Coronary artery (tissue), 2 donors: Measurements from ENCODE around the gene MYO1D.
"Not testable (repeated sequence)": the region's sequence is repeated elsewhere in the genome, so short reads cannot be mapped to it uniquely, and the experiment has no call there.

Experiments used
- DNase-seq: peaks from one replicate; pipeline ENCODE4 v3.0.0-alpha.2; 2017; ENCODE audit warnings: low spot score
- H3K27ac ChIP-seq, 2 donors: fragments of 200-600 bp; sonication (generic); one replicate each; pipeline ENCODE4 v1.5.1; 2016 to 2019
- H3K4me3 ChIP-seq: fragments of 200-600 bp; sonication (generic); 2 replicates; pipeline ENCODE4 v1.5.1; 2016; ENCODE audit warnings: mild to moderate bottlenecking, moderate library complexity
- TF ChIP-seq, protein P1 (sequence below): fragments of 200-600 bp; sonication (generic); IDR thresholded peaks from one replicate; pipeline ENCODE4 v1.5.1; 2019; ENCODE audit warnings: antibody characterized with exemption

Gene MYO1D

DNA sequence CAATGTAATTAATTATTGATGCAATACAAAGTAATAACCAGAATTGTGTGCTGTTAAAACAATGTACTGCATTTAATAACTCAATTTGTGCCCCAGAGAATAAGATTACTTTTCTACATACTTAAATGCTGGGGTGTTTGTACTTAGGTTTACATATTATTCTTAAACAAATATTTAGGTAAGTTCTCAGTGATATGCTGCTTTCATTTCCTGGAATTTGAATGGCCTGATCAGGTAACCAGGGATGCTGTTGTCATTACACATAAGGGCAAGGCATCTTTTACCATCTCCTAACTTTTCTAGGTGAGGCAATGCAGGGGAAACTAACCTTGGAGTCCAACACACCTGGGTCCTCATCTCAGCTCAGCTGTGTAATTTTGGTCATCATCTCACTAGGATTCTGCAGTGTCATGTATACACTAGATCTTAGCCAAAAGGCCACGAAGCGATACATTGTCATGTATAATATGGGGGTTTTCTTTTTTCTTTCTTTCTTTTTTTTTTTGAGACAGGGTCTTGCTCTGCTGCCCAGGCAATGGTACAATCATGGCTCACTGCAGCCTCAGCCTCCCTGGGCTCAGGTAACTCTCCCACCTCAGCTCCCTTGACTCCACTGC is 45.2 kb downstream of the MYO1D start:
- Histone ChIP-seq H3K4me3 (no peak overlapping the region), H3K27ac (peak overlapping the region in 1 of 2 donors; percentile 14)
- no peak for DNase-seq
- TF ChIP-seq, protein P1, sequence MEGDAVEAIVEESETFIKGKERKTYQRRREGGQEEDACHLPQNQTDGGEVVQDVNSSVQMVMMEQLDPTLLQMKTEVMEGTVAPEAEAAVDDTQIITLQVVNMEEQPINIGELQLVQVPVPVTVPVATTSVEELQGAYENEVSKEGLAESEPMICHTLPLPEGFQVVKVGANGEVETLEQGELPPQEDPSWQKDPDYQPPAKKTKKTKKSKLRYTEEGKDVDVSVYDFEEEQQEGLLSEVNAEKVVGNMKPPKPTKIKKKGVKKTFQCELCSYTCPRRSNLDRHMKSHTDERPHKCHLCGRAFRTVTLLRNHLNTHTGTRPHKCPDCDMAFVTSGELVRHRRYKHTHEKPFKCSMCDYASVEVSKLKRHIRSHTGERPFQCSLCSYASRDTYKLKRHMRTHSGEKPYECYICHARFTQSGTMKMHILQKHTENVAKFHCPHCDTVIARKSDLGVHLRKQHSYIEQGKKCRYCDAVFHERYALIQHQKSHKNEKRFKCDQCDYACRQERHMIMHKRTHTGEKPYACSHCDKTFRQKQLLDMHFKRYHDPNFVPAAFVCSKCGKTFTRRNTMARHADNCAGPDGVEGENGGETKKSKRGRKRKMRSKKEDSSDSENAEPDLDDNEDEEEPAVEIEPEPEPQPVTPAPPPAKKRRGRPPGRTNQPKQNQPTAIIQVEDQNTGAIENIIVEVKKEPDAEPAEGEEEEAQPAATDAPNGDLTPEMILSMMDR: no peak

DNA sequence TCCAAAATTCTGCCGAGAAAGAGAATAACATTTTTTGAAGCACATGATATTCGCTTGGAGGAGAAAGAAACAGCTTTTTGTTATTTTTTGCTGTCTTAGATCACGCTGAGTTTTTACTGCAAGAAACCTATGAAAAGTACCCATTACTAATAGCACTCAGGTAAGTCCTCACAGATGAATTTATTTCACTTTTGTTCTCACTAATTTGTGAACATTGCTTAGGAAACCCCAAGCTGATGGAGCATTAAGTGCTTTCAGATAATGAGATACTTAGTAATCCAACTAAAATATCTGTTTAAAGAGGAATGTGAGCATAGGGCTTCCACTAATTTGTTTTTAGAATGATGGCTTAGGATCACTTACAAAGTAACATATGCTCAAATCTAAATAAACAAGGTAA is 45.7 kb downstream of the MYO1D start:
- H3K4me3 ChIP-seq: no peak overlapping the region
- TF ChIP-seq, protein P1: no peak
- DNase-seq: no peak
- peak overlapping the region in 1 of 2 donors; percentile 14 for H3K27ac ChIP-seq

DNA sequence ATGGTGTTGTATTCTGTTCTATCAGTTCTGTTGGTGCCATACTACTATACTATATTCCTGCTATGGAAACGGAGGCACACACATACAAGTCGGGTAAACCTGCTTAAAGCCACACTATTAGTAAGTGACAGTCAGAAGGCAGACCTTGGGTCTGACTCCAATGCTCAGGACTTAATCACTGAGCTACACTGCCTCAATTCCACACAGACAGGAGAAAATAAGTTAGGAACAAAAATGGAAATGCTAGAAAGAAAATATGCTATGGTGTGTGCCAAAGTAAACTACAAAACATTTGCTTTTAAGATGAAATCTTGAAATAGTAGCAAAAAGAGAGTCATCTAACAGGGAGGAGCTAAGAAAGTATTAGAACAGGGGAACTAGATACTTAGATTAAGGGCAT is 48.1 kb downstream of the MYO1D start:
- Histone ChIP-seq H3K4me3 (peak overlapping the region; percentile 32), H3K27ac (peak overlapping the region; percentile 60 to 87)
- TF ChIP-seq, protein P1: no peak
- no peak for DNase-seq

DNA sequence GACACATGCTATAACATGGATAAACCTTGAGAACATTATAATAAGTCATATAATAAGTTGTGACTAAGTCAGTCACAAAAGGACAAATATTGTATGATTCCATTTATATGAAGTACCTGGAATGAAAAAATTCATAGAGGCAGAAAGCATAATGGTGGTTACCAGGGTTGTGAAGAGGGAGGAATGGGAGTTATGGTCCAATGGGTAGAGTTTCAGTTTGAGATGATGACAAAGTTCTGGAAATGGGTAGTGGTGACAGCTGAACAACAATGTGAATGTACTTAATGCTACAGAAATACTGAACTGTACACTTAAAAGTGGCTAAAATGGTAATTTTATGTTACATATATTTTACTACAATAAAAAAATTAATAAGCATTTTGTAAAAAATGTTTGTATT is 49.7 kb downstream of the MYO1D start:
- Histone ChIP-seq H3K27ac (peak overlapping the region; percentile 46 to 70), H3K4me3 (no peak overlapping the region)
- TF ChIP-seq, protein P1: no peak
- no peak for DNase-seq

DNA sequence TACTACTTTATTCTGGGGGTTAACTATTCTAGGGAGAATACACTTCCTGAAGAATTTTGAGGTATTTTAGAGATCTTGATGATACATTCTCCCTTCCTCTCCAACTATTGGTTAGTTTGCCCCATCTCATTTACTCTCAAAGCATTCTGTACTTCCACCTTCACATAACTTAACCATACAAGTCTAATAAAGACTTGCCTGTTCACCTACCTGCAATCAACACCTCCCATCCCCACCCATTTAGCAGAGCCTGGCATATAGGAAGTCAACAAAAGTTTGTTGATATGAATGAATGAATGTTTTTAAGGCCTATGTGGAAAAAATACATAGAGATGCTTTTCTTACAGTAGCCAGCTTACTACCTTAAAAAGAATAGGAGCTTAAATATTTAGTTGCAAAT is 50.8 kb downstream of the MYO1D start:
- DNase-seq: no peak
- H3K4me3 ChIP-seq: no peak overlapping the region
- peak overlapping the region; percentile 2 to 55 for H3K27ac ChIP-seq
- TF ChIP-seq, protein P1: no peak

DNA sequence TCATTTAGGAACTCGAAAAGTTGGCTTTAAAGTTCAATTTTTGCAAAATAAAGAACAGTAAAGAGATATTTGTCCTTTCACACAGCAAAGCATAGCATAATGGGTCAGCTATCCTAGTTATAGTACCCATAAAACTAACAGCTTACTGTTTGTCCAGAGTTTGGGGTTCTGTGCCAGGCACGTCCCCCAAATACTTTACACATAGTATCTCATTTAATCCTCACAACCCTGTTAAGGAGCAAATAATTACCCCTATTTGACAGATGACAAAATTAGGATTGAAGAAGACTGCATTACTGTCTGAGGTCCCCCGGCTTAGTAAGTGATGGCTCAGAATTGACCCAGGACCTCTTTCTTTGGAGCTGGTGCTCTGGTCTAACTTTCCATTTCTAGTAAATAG is 52.6 kb downstream of the MYO1D start:
- peak overlapping the region; percentile 27 to 62 for H3K27ac ChIP-seq
- DNase-seq: no peak
- TF ChIP-seq, protein P1: no peak
- no peak overlapping the region for H3K4me3 ChIP-seq

DNA sequence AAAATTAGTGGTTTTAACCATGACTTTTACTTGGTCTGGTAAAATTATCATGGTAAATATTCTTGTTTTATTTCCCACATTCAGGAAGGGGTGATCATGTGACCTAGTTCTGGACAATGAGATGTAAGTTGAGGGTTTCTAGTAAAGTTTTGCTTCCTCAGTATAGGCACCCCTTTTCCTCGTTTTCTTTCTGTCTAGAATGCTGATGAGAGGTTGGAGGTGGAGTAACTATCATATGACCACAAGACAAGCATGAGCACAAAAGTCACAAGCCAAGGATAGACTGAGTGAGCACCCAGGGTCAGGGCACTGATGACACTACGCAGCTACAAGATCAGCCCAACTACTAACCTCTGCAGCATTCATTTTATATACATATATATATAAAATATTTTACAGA is 53.9 kb downstream of the MYO1D start:
- TF ChIP-seq, protein P1: no peak
- DNase-seq: no peak
- Histone ChIP-seq H3K27ac (peak overlapping the region; percentile 62 to 68), H3K4me3 (peak overlapping the region; percentile 72)

DNA sequence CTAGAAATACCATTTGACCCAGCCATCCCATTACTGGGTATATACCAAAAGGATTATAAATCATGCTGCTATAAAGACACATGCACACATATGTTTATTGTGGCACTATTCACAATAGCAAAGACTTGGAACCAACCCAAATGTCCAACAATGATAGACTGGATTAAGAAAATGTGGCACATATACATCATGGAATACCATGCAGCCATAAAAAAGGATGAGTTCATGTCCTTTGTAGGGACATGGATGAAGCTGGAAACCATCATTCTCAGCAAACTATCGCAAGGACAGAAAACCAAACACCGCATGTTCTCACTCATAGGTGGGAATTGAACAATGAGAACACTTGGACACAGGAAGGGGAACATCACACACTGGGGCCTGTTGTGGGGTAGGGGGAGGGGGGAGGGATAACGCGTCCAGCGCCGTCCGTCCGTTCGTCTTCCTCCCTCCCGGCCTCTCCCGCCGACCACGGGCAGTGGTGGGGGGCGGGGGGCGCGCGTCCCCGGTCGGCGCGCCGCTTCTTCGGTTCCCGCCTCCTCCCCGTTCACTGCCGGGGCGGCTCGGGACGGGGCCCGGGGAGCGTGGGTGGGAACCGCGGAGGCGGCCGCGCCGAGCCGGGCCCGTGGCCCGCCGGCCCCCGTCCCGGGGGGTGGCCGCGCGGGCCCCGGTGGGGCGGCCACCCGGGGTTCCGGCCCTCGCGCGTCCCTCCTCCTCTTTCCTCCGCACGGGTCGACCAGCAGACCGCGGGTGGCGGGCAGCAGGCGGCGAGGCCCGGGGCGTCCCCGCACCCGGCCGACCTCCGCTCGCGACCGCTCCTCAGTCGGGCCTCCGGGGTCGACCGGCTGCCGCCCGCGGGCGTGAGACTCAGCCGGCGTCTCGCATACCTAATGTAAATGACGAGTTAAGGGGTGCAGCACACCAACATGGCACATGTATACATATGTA is 54.7 kb downstream of the MYO1D start:
- Histone ChIP-seq H3K4me3 (peak overlapping the region; percentile 72), H3K27ac (peak overlapping the region; percentile 62 to 68)
- DNase-seq: not testable (repeated sequence)
